ENCODE results near the gene NCR3LG1. TPM values are rescaled to one million over a fixed set of nuclear protein-coding genes. Genes with fewer than 3 reads are reported as not detected.
"Not testable (repeated sequence)": the region's sequence is repeated elsewhere in the genome, so short reads cannot be mapped to it uniquely, and the experiment has no call there.

The NCR3LG1 gene
- total and polyA plus RNA-seq, 7 experiments from 2014 or later: 0.70 to 2.9 (median 2.3) TPM; not detected in 2

DNA sequence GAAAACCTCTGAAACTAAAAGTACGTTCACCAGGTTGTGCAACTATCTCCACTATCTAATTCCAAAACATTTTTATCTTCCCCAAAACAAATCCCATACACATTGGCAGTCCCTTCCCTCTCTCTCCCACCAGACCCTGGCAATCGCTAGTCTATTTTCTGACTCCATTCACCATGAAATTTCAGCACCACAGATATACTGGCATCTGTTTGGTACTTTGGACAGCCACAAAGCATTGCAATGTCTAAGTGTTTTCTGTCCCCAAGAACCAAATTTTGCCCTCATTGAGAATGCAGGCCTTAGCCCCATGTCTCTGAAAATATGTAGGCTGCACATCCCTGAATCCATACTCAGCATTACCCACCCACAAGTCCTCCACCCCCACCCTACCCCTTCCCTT, 64.9 kb downstream of the NCR3LG1 start:
- H3K4me3 Mint-ChIP-seq: no peak overlapping the region
- ChIA-PET POLR2A (no interaction called here), CTCF (no interaction called here)
- peaks cover 0 to 40% (median 5%) of the 10 kb centered on the region in 7 donors for H3K4me1 Mint-ChIP-seq
- no peak overlapping the region for H3K27ac Mint-ChIP-seq
- intact Hi-C loops (cut with micrococcal nuclease): no loop called here
- H3K36me3 Mint-ChIP-seq: no peaks in the 10 kb centered on the region
- ATAC-seq: no peak
- H3K9me3 ChIP-seq (ENCODE audit: control insufficient read depth in 2 of 3, low read length in 3 of 3): no peaks in the 10 kb centered on the region
- no peaks in the 10 kb centered on the region for H3K9me3 Mint-ChIP-seq
- no peak overlapping the region for H3K27ac ChIP-seq (ENCODE audit: low read depth, low read length)
- H3K4me3 ChIP-seq (ENCODE audit: low read length): no peak overlapping the region
- peaks cover 0 to 2% of the 10 kb centered on the region in 2 donors for H3K27me3 ChIP-seq (ENCODE audit: control insufficient read depth in 2 of 2, insufficient read depth in 2 of 2, low read length in 2 of 2)
- DNase-seq: no peak
- peaks cover 19 to 52% (median 34%) of the 10 kb centered on the region in 5 donors for H3K27me3 Mint-ChIP-seq
- H3K36me3 ChIP-seq (ENCODE audit: control insufficient read depth in 2 of 3, insufficient read depth in 3 of 3, low read length in 3 of 3): no peaks in the 10 kb centered on the region
- H3K4me1 ChIP-seq (ENCODE audit: control insufficient read depth in 2 of 2, insufficient read depth in 2 of 2, low read length in 2 of 2): no peaks in the 10 kb centered on the region

DNA sequence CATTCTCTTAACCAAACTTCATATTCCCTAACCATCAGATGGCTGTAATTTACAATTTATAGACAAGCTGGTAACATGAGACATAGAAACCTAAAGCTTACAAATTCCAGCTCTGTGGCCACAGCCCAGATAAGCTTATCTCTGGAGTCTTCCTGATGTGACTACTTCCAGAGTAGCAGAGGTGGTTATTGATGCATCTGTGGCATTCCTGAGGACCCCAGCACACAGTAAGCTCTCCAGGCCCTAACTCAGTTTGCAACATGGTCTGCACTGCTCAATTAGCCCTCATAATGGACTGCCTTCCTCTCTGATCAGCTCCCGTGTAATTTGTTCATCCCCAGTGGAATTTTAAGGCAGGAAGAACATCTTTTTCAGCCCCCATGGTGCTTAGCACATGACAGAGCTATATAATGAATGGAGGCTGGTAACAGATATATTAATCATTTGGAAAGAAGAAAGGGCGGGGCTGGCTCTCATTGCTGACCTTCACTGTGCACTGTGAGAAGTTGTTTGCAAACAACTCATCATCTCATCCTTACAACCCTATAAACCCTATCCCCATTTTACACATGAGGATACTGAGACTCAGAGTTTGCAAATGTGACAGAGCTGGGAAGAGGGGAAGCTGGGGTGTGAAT, 67.0 kb downstream of the NCR3LG1 start:
- H3K36me3 ChIP-seq (ENCODE audit: control insufficient read depth in 2 of 3, insufficient read depth in 3 of 3, low read length in 3 of 3): no peaks in the 10 kb centered on the region
- DNase-seq: no peak
- H3K4me1 ChIP-seq (ENCODE audit: control insufficient read depth in 2 of 2, insufficient read depth in 2 of 2, low read length in 2 of 2): no peaks in the 10 kb centered on the region
- H3K9me3 Mint-ChIP-seq: no peaks in the 10 kb centered on the region
- H3K9me3 ChIP-seq (ENCODE audit: control insufficient read depth in 2 of 3, low read length in 3 of 3): no peaks in the 10 kb centered on the region
- H3K4me3 ChIP-seq (ENCODE audit: low read length): no peak overlapping the region
- ChIA-PET POLR2A (no interaction called here), CTCF (no interaction called here)
- peaks cover 30 to 61% (median 43%) of the 10 kb centered on the region in 5 donors for H3K27me3 Mint-ChIP-seq
- no peak overlapping the region for H3K4me3 Mint-ChIP-seq
- no peak overlapping the region for H3K27ac Mint-ChIP-seq
- ATAC-seq: no peak
- H3K27me3 ChIP-seq (ENCODE audit: control insufficient read depth in 2 of 2, insufficient read depth in 2 of 2, low read length in 2 of 2): peaks cover 0 to 2% of the 10 kb centered on the region in 2 donors
- H3K27ac ChIP-seq (ENCODE audit: low read depth, low read length): no peak overlapping the region
- intact Hi-C loops (cut with micrococcal nuclease): no loop called here
- H3K4me1 Mint-ChIP-seq: peaks cover 0 to 33% (median 5%) of the 10 kb centered on the region in 7 donors
- H3K36me3 Mint-ChIP-seq: no peaks in the 10 kb centered on the region

DNA sequence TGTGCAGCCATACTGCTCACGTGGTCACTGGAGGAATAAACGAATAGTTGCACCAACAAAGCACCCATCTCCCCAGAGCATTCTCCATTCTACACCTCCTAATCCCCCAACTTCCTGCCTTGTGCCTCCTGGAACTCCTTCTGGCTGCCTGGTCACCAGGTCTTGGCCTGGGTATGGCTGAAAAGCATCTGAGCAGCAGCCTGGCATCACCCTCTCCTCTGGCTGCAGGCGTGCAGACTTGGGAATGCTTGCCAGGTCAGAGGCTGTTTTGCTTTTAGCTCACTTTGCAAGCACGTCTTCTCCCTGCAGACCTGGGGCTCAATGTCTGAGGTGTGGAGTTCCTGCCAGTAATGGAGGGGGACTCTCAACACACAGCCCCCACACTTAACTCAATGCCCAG, 70.2 kb downstream of the NCR3LG1 start:
- Mint-ChIP-seq H3K27ac (no peak overlapping the region), H3K4me3 (no peak overlapping the region)
- CTCF ChIA-PET: no interaction called here

GRCh38 chr11:17423533-17424310, 72.1 kb downstream of the NCR3LG1 start:
- Histone ChIP-seq H3K27me3 (ENCODE audit: control insufficient read depth in 2 of 2, insufficient read depth in 2 of 2, low read length in 2 of 2) (peaks cover 0 to 2% of the 10 kb centered on the region in 2 donors), H3K9me3 (ENCODE audit: control insufficient read depth in 2 of 3, low read length in 3 of 3) (no peaks in the 10 kb centered on the region), H3K4me3 (ENCODE audit: low read length) (no peak overlapping the region), H3K4me1 (ENCODE audit: control insufficient read depth in 2 of 2, insufficient read depth in 2 of 2, low read length in 2 of 2) (no peaks in the 10 kb centered on the region), H3K36me3 (ENCODE audit: control insufficient read depth in 2 of 3, insufficient read depth in 3 of 3, low read length in 3 of 3) (no peaks in the 10 kb centered on the region), H3K27ac (ENCODE audit: low read depth, low read length) (no peak overlapping the region)
- H3K27me3 Mint-ChIP-seq: peaks cover 22 to 48% (median 27%) of the 10 kb centered on the region in 5 donors
- H3K4me3 Mint-ChIP-seq: no peak overlapping the region
- ChIA-PET CTCF (no interaction called here), POLR2A (no interaction called here)
- DNase-seq (no peak), ATAC-seq (no peak)
- peaks cover 0 to 6% (median 0%) of the 10 kb centered on the region in 5 donors for H3K36me3 Mint-ChIP-seq
- no peak overlapping the region for H3K27ac Mint-ChIP-seq
- intact Hi-C loops (cut with micrococcal nuclease): no loop called here
- no peaks in the 10 kb centered on the region for H3K9me3 Mint-ChIP-seq
- peaks cover 0 to 29% (median 0%) of the 10 kb centered on the region in 7 donors for H3K4me1 Mint-ChIP-seq

More for the DNA sequence above, 70.2 kb downstream of the NCR3LG1 start:
- ATAC-seq: no peak
- intact Hi-C loops (cut with micrococcal nuclease): no loop called here
- peaks cover 26 to 56% (median 34%) of the 10 kb centered on the region in 5 donors for H3K27me3 Mint-ChIP-seq
- Histone ChIP-seq H3K27me3 (ENCODE audit: control insufficient read depth in 2 of 2, insufficient read depth in 2 of 2, low read length in 2 of 2) (peaks cover 0 to 2% of the 10 kb centered on the region in 2 donors), H3K27ac (ENCODE audit: low read depth, low read length) (no peak overlapping the region), H3K4me1 (ENCODE audit: control insufficient read depth in 2 of 2, insufficient read depth in 2 of 2, low read length in 2 of 2) (no peaks in the 10 kb centered on the region), H3K9me3 (ENCODE audit: control insufficient read depth in 2 of 3, low read length in 3 of 3) (no peaks in the 10 kb centered on the region), H3K4me3 (ENCODE audit: low read length) (no peak overlapping the region), H3K36me3 (ENCODE audit: control insufficient read depth in 2 of 3, insufficient read depth in 3 of 3, low read length in 3 of 3) (no peaks in the 10 kb centered on the region)
- peaks cover 0 to 6% (median 0%) of the 10 kb centered on the region in 5 donors for H3K36me3 Mint-ChIP-seq
- POLR2A ChIA-PET: no interaction called here
- H3K9me3 Mint-ChIP-seq: no peaks in the 10 kb centered on the region
- DNase-seq: no peak
- H3K4me1 Mint-ChIP-seq: peaks cover 0 to 21% (median 0%) of the 10 kb centered on the region in 7 donors

DNA sequence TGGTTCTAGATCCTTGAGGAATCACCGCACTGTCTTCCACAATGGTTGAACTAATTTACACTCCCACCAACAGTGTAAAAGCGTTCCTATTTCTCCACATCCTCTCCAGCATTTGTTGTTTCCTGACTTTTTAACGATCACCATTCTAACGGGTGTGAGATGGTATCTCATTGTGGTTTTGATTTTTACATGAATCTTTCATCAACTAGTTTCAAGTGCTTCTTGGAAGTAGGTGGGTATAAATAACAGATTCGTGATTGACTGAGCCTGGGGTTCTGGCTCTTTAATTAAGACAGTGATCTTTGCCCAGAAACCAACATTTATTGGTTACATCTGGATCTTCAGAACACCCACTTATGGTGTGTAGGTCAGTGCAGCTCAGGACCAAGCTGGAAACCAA, 74.6 kb downstream of the NCR3LG1 start:
- H3K4me1 ChIP-seq (ENCODE audit: control insufficient read depth in 2 of 2, insufficient read depth in 2 of 2, low read length in 2 of 2); H3K27ac ChIP-seq (ENCODE audit: low read depth, low read length); H3K9me3 ChIP-seq (ENCODE audit: control insufficient read depth in 2 of 3, low read length in 3 of 3); H3K9me3 Mint-ChIP-seq; H3K4me3 ChIP-seq (ENCODE audit: low read length); H3K36me3 Mint-ChIP-seq; intact Hi-C loops (cut with micrococcal nuclease); POLR2A ChIA-PET; H3K27ac Mint-ChIP-seq; H3K27me3 ChIP-seq (ENCODE audit: control insufficient read depth in 2 of 2, insufficient read depth in 2 of 2, low read length in 2 of 2); H3K4me3 Mint-ChIP-seq; ATAC-seq; H3K36me3 ChIP-seq (ENCODE audit: control insufficient read depth in 2 of 3, insufficient read depth in 3 of 3, low read length in 3 of 3); DNase-seq: not testable (repeated sequence)
- Mint-ChIP-seq H3K27me3 (peaks cover 11 to 26% (median 17%) of the 10 kb centered on the region in 5 donors), H3K4me1 (peaks cover 0 to 29% (median 0%) of the 10 kb centered on the region in 7 donors)
- CTCF ChIA-PET: interaction anchor here (0.6 kb wide), 1 partner anchor 44 kb away, joined by 3 read pairs; no protein-coding TSS in a partner anchor

Other genes with a start within 250 kb of the NCR3LG1 start
- gene PIK3C2A, start 143.8 kb upstream of the NCR3LG1 start, total RNA-seq: 10 to 100 TPM; 25.4 to 56.4 (median 42.0) TPM
- gene PIK3C2A, start 143.8 kb upstream of the NCR3LG1 start, polyA plus RNA-seq: 1 to 10 TPM; 5.0 to 8.2 TPM
- 100 to 1,000 TPM in 4 of 5 experiments, 10 to 100 TPM in 1; 72.0 to 171 (median 145) TPM for gene NUCB2, start 75.1 kb upstream of the NCR3LG1 start, total RNA-seq
- 100 to 1,000 TPM; 280 to 359 TPM for gene NUCB2, start 75.1 kb upstream of the NCR3LG1 start, polyA plus RNA-seq
- gene KCNJ11, start 36.9 kb downstream of the NCR3LG1 start, total RNA-seq: 1 to 10 TPM in 1 of 5 experiments, under 1 TPM in 2, not detected in 2; 0.24 to 1.4 (median 0.30) TPM
- gene KCNJ11, start 36.9 kb downstream of the NCR3LG1 start, polyA plus RNA-seq: not detected
- under 1 TPM in 1 of 5 experiments, not detected in 4; 0.36 TPM for gene ABCC8, start 125.0 kb downstream of the NCR3LG1 start, total RNA-seq
- not detected for gene ABCC8, start 125.0 kb downstream of the NCR3LG1 start, polyA plus RNA-seq
- not detected for gene USH1C, start 192.6 kb downstream of the NCR3LG1 start, total RNA-seq
- gene USH1C, start 192.6 kb downstream of the NCR3LG1 start, polyA plus RNA-seq: not detected
- gene OTOG, start 195.5 kb downstream of the NCR3LG1 start, total RNA-seq: not detected
- not detected for gene OTOG, start 195.5 kb downstream of the NCR3LG1 start, polyA plus RNA-seq

All from naive thymus-derived CD4-positive, alpha-beta T cell (primary cell).